IPS-18c (cell line): ENCODE measurements around the gene INPP4B.
"Not testable (repeated sequence)": the region's sequence is repeated elsewhere in the genome, so short reads cannot be mapped to it uniquely, and the experiment has no call there.

Source experiments
- H3K4me3 ChIP-seq: 2 replicates; pipeline ENCODE4 v1.7.0; 2013; ENCODE audit warnings: low read depth, mild to moderate bottlenecking, low read length, moderate library complexity; ENCODE audit not compliant: insufficient read depth
- H3K9me3 ChIP-seq: one replicate; pipeline ENCODE4 v1.6.1; 2013; ENCODE audit warnings: mild to moderate bottlenecking, low read length, moderate library complexity; ENCODE audit not compliant: control insufficient read depth, insufficient read depth

Gene INPP4B

GRCh38 chr4:142091691-142092182, 754.4 kb downstream of the INPP4B start:
- Histone ChIP-seq H3K4me3 (no peak overlapping the region), H3K9me3 (no peaks in the 10 kb centered on the region)

GRCh38 chr4:142091085-142091513, 755.0 kb downstream of the INPP4B start:
- no peaks in the 10 kb centered on the region for H3K9me3 ChIP-seq
- H3K4me3 ChIP-seq = no peak overlapping the region

GRCh38 chr4:142088906-142089305, 757.2 kb downstream of the INPP4B start:
- Histone ChIP-seq H3K4me3 (no peak overlapping the region), H3K9me3 (no peaks in the 10 kb centered on the region)

GRCh38 chr4:142085513-142086292, 760.4 kb downstream of the INPP4B start:
- Histone ChIP-seq H3K9me3 (no peaks in the 10 kb centered on the region), H3K4me3 (no peak overlapping the region)

GRCh38 chr4:142083264-142083663, 762.8 kb downstream of the INPP4B start:
- Histone ChIP-seq H3K9me3 (no peaks in the 10 kb centered on the region), H3K4me3 (no peak overlapping the region)

GRCh38 chr4:142081025-142081424, 765.1 kb downstream of the INPP4B start:
- no peak overlapping the region for H3K4me3 ChIP-seq
- H3K9me3 ChIP-seq = no peaks in the 10 kb centered on the region

GRCh38 chr4:142079959-142080358, 766.1 kb downstream of the INPP4B start:
- Histone ChIP-seq H3K4me3 (no peak overlapping the region), H3K9me3 (no peaks in the 10 kb centered on the region)

- H3K9me3 ChIP-seq = no peaks in the 10 kb centered on the region
- H3K4me3 ChIP-seq = no peak overlapping the region
Measured at GRCh38 chr4:142077048-142077447, 769.1 kb downstream of the INPP4B start.

GRCh38 chr4:142068304-142068703, 777.8 kb downstream of the INPP4B start:
- H3K4me3 ChIP-seq, H3K9me3 ChIP-seq: not testable (repeated sequence)

GRCh38 chr4:142066562-142066961, 779.5 kb downstream of the INPP4B start:
- H3K4me3 ChIP-seq, H3K9me3 ChIP-seq: not testable (repeated sequence)

GRCh38 chr4:142065086-142065647, 780.9 kb downstream of the INPP4B start:
- no peaks in the 10 kb centered on the region for H3K9me3 ChIP-seq
- H3K4me3 ChIP-seq = no peak overlapping the region

- no peaks in the 10 kb centered on the region for H3K9me3 ChIP-seq
- H3K4me3 ChIP-seq = no peak overlapping the region
Measured at GRCh38 chr4:142064181-142064580, 781.9 kb downstream of the INPP4B start.

GRCh38 chr4:142045996-142046395, 800.1 kb downstream of the INPP4B start:
- no peak overlapping the region for H3K4me3 ChIP-seq
- H3K9me3 ChIP-seq = no peaks in the 10 kb centered on the region

GRCh38 chr4:142044271-142044670, 801.8 kb downstream of the INPP4B start:
- no peak overlapping the region for H3K4me3 ChIP-seq
- no peaks in the 10 kb centered on the region for H3K9me3 ChIP-seq

- Histone ChIP-seq H3K9me3 (no peaks in the 10 kb centered on the region), H3K4me3 (no peak overlapping the region)
Measured at GRCh38 chr4:142043509-142043908, 802.6 kb downstream of the INPP4B start.

- H3K4me3 ChIP-seq = no peak overlapping the region
- H3K9me3 ChIP-seq = no peaks in the 10 kb centered on the region
Measured at GRCh38 chr4:142041788-142042187, 804.3 kb downstream of the INPP4B start.

- no peak overlapping the region for H3K4me3 ChIP-seq
Measured at GRCh38 chr4:142040043-142040442, 806.1 kb downstream of the INPP4B start.

GRCh38 chr4:142036795-142037583, 809.1 kb downstream of the INPP4B start:
- Histone ChIP-seq H3K4me3 (no peak overlapping the region), H3K9me3 (no peaks in the 10 kb centered on the region)

More at GRCh38 chr4:142040043-142040442, 806.1 kb downstream of the INPP4B start:
- no peaks in the 10 kb centered on the region for H3K9me3 ChIP-seq
